SIG-M5 (cell line): ENCODE measurements around the gene LSM7.
"Not testable (repeated sequence)": the region's sequence is repeated elsewhere in the genome, so short reads cannot be mapped to it uniquely, and the experiment has no call there.

ENCODE experiments used
- DNase-seq: peaks from one replicate; lab custom pipeline; 2025; lab: John Stamatoyannopoulos, UW

The LSM7 gene

DNA sequence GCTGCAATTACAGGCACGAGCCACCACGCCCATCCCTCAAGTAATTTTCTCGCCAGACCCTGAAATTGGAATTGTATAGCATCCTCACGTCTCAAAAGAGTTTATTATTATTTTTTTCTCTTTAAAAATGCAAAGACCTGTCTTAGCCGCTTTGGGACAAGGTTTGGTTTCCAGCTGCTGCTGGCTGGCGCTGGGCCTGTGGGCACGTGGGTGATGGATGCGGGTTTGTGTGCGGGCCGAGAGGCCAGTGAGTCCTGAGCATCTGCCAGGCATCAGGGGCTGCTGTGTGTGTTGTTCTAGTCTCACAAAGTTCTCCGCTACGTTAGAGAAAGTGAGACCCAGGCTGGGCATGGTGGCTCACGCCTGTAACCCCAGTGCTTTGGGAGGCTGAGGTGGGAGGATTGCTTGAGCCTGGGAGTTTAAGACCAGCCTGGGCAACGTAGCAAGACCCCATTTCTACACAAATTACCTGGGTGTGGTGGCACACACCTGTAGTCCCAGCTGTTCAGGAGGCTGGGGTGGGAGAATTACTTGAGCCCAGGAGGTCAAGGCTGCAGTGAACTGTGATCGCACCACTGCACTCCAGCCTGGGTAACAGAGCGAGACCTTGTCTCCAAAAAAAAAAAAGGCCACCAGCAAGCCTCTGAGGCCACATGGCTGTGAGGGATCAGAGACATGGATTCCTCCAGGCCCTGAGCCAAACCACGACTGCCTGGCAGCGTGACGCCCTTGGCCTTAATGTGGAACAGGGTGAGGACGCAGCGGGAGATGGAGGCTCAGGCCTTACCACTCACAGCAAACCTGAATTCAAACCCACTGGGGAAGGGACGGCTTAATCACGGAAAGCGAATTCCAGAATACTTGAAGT lies 27.0 kb upstream of the LSM7 start:
- no peak for DNase-seq

DNA sequence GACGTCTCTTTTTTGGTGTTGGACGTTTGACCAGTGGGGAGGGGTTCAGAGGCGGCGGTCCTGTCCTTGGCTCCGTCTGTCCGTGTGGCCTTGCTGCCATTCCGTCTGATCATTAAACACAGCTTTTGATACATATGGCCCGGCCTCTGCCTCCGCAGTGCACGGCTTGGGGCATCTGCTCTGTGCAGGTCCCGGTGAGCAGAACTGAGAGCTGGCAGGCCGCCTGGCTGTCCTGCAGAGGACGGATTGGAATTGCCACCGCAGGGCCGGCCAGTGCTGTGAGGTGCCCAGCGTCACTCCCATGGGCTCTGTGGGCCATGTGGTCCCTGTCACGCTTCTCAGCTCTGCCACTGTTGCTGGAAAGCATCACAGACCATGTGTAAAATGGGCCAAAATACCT lies 26.3 kb upstream of the LSM7 start:
- no peak for DNase-seq

DNA sequence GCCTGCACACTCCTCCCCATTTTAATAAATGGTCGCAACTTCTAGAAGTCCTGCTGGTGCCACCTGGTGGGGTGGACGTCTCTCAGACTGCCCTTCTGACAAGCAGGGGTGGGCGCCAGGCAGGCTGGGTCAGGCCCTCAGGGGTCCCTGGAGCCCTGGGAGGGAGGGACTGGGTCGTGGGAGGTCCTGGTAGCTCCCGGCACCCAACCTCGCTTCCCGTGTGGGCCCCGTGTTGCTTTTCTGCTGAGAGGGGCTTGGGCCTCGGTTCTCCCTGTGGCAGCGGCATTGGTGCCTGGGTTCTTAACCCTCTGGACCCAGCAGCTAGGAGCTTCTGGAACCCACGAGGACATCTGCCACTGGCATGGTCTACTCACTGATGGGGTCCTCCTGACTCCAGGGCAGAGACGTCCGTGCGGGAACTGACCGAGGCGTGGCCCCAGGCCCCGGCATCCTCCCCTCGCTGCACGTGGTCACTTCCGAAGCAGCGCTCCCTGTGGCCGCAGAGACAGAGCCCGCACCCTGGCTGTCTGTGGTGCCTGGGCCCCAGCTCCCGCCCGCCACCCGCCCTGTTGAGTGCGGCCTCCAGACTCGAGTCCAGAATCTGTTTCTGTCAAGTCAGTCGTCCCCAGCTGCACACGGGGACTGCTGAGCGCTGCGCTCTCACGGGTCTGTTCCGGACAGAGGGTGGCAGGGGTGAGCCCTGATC lies 25.7 kb upstream of the LSM7 start:
- no peak for DNase-seq

DNA sequence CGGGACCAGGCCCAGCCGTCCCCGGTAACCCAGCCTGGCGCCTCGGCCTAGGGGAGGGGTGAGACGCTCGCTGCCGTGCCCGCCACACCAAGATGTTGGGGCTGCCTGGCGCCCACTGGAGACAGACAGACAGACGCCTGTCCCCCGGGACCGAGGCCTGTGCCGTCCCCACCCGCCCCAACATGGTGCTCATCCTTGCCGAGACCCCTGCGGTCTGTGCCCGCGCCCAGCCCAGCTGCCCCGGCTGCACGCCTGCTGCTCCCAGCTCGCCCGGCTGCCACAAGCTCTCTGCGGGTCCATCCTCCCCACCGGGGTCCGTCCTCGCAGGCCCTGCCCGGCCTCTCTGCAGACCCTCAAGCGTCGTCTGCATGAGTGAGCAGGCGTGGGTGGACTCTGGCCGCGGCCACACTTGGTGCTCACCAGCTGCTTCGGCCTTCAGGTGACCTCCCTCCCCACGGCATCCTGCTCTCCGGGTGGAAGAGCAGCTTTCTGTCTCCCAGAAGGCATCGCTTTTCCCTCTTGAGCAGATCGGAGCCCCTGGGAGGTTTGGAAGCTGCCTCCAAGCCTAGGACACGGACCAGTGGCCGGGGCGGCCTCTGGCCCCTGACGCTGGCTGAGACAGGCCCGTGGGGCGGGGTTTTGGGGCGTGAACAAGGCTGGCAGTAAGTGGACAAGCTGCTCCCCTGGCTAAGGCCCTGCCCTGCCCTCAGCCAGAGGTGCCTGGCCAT lies 24.9 kb upstream of the LSM7 start:
- DNase-seq: no peak

DNA sequence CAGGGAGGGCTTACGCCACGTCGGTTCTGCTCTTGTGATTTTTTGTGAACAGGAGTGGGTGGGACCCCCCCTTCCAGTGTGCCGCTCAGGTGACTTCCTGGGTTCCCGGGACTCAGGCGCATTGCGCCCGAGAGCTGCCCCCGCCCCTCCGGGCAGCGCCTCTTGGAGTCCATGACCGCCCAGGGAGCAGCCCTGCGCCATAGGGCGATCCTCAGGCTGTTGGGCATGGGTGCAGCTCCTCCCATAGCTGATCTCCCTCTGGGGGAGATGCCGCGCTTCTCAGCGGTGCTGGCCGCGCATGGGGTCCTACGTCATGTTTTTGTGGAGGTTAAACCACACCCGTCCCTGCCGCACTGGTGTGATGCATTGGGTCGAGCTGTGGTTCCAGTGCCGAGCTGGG lies 23.7 kb upstream of the LSM7 start:
- DNase-seq: no peak

DNA sequence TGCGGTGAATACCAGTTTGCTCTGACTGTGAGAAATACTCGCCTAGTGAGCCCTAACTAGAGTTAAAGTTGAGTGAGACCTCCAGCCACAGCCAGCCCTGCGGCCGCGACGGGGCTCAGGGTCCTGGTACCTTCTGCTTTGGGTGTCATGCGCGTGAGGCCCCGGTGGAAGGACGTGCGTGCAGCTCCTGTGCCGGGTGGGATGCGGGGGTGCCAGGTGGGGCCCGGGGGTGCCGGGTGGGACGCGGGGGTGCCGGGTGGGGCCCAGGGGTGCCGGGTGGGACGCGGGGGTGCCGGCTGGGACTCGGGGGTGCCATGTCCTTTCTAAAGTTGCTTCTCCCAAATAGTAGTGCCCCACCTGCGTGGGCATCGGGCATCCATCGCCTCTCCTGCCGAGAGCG lies 23.2 kb upstream of the LSM7 start:
- DNase-seq: no peak

DNA sequence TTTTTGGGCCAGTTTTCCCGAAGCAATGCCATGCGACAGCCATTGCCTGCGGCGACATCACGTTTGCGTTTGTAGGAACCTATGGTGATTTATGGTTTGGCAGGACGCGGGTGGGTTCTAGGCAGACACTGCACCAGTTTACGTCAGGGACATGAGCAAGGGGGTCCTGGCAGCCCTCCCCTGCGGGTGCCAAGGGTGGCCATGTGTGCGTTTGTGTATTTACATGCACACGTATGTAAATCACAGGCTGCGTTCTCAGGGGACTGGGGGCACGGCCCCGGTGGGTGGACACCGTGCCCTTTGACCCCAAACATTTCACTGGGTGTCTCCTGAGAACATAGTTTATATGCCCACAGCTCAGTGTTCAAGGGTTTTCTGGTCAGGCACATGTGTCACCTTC lies 22.3 kb upstream of the LSM7 start:
- no peak for DNase-seq

DNA sequence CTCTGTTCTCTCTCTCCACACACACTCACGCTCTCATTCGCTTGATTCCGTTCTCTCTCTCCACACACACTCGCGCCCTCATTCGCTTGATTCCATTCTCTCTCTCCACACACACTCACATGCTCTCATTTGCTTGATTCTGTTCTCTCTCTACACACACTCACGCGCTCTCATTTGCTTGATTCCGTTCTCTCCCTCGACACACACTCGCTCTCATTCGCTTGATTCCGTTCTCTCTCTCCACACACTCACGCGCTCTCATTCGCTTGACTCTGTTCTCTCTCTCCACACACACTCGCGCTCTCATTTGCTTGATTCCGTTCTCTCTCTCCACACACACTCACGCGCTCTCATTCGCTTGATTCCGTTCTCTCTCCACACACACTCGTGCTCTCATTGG lies 21.4 kb upstream of the LSM7 start:
- DNase-seq: not testable (repeated sequence)

DNA sequence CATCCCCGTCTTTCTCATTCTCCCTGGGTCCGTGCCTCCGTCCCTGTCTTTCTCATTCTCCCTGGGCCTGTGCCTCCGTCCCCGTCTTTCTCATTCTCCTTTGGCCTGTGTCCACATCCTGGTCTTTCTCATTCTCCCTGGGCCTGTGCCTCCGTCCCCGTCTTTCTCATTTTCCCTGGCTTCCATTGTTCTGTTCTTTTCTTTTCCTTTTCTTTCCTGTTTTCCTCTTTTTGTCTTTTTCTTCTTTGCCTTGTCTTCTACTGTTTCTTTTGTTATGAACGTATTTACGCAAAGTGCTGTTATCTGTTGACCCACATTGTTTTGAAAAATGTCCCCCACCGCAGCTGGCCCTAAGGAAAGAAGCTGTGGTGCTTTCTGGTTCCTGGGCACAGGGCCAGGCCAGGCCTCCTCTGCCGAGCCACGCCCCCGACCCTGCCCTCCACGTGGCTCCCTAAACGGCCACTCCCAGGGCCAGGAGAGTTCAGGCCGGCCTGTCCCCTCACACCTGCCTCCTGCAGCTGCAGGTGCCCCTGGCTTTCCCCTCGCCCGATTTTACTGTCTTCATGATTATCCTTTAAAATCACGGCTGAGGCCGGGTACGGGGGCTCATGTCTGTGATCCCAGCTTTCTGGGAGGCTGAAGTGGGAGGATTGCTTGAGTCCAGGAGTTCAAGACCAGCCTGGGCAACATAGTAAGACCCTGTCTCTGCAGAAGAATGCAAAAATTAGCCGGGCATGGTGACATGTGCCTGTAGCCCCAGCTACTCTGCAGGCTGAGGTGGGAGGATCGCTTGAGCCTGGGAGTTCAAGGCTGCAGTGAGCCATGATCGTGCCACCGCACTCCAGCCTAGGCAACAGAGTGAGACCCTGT lies 17.6 kb upstream of the LSM7 start:
- no peak for DNase-seq

DNA sequence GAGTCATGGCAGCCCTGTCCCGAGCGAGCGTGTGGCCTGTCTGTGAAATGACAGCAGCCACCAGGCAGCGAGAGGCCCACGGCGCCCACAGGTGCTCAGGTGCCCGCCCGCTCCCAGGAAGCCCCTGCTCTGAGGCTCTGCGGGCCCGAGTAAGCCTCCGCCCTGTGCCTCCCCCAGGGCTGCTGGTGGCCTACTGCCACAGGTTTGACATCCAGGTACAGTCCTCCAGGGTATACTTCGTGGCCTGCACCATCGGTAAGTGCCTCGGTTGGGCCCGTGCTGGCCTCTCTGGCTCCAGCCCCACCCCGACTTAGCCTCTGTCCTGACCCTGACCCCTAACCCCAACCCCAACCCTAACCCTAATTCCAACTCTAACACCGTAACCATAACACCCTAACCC lies 16.7 kb upstream of the LSM7 start:
- DNase-seq: no peak

DNA sequence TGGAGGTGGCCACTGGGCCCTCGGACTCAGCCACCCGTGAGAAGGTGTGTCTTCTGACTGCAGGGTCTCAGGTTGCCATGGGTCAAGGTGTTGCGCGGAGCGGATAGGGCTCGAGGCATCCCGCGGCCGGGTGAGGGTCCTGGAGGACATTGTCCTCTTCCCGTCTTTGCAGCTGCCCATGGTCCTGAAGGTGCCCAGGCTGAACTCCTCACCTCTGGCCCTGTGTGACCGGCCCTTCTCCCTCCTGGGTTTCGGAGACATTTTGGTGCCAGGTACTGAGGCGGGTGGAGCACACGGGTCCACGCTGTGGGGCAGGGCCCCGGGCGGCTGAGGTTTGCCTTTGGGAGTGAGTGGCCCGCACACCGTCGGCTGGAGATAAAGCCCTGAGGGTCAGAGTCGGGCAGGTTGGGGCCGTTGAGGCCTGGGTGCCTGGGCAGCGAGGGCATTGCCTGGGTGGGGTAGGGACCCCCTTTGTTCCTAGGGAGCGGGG lies 16.0 kb upstream of the LSM7 start:
- DNase-seq: no peak

DNA sequence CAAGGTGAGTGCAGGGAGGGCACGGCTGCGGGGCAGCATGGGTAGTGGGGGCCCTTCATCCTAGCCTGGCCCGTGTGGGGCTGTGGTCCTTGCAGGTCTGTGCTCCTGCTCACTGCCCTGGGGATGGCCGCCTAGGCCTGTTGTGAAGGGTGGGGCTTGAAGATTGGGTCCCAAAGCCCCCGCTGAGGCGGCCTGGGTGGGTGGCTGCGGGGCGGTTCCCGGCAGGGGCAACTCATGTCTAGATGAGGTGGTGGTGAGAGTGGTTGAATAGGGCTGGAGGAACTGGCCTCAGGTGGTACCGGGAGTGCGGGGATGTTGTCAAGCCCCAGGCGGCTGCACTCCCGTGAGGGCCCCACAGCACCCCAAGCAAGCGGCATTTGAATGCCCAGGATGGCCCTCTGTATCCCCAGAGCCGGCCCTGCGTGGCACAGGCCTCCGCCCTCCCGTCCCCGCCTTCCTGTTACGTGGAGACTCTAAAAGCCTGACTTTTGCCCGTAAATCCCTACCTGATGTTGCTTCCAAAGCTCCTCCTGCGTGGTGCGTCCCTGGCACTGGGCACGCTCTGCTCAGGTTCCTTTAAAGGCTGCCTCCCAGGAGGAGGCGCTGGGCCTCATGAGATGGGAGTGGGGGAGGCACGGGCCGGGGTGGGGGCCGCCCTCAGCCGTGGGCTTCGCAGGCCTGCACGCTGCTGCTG lies 15.1 kb upstream of the LSM7 start:
- no peak for DNase-seq

DNA sequence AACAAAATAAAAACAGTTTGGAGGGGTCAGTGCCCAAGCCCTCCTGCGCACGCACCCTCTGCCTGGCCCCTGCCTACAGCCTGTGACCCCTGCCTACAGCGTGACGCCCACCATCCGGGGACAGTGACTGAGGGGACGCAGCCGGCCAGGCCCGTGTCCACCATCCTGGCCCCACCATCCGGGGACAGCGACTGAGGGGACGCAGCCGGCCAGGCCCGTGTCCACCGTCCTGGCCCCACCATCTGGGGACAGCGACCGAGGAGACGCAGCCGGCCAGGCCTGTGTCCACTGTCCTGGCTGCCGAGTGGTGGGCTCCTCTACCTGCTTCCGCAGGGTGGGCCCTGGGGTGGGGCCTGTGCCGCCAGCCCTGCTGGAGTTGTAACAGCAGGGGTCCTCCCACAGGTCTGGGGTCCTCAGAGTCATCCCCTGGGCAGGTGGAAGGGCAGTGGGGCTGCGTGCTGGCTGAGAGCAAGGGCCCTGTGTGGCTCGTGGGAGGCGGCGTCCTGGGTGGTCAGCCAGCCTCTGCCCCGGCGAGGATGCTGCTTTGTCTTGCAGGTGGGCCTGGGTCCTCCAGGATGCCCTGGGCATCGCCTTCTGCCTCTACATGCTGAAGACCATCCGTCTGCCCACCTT lies 14.4 kb upstream of the LSM7 start:
- DNase-seq: no peak

DNA sequence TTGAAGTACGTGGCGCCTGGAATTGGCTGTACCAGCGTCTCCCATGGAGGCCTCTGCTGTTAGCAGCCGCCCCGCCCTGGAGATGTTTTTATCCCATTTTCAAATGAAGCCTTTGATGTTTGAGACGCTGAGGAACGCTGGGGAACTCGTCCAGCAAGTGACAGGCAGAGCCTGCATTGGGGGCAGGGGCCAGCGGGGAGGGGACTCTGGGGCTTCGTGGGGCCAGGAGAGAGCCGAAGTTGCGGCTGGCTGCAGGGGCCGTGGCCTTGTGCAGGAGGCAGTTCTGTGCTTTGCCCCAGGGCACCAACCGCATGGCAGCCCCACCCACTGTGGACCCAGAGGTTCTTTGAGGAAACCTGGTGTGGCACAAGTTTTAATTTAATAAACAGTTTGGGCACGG lies 13.6 kb upstream of the LSM7 start:
- DNase-seq: no peak

DNA sequence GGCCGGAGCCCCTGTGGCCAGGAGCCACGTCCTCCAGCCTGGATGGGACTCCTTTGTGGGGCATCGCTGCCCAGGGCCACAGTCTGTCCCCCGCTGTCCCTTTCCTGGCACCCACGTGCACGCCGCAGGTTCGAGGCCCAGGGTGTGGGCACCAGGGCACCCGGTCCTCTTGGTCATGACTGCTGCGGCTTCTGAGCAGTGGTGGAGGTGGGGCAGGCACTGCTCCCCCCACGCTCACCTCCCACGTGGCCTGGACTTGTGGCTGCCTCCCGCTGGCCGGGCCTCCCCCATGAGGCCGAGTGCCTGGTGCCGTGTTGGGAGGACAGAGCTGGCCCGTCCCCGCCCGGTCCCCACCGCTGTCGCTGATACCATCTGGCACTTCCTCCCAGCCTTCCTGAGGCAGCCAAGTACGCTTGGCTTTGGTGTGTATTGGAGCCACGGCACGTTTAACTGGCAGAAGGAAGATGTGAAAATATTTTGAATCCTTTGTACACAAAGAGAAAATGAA lies 12.9 kb upstream of the LSM7 start:
- DNase-seq: no peak

DNA sequence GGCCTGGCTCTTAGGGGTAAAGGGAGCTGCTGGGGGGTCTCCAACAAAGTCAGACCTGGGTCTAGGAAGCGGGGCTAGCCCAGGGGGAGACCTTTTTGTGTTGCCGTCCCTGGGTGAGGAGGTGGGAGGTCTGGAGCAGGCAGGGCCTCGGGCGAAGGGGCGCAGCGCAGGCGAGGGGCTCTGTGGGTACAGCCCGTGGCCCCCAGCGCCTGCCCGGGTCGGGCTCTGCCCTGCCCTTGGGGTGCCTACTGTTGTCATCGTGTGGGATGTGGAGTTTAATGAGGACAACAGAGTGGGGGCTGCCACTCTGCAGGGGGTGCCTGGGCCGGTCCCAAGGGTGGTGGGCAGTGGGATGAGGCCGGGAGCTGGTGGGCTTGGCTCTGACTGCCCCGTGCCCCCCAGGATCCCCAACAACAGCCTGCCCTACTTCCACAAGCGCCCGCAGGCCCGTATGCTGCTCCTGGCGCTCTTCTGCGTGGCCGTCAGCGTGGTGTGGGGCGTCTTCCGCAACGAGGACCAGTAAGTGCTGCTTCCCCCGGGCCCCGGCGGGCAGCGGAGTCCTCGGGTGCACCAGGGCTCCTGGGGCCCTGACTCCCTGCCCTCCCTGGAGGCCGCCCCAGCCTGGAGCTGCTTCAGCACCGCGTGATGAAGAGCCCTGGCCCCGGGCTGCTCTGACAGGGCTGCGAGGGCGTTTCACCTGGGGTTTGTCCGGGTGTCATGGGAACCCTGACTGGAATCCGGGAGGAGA lies 12.3 kb upstream of the LSM7 start:
- no peak for DNase-seq

DNA sequence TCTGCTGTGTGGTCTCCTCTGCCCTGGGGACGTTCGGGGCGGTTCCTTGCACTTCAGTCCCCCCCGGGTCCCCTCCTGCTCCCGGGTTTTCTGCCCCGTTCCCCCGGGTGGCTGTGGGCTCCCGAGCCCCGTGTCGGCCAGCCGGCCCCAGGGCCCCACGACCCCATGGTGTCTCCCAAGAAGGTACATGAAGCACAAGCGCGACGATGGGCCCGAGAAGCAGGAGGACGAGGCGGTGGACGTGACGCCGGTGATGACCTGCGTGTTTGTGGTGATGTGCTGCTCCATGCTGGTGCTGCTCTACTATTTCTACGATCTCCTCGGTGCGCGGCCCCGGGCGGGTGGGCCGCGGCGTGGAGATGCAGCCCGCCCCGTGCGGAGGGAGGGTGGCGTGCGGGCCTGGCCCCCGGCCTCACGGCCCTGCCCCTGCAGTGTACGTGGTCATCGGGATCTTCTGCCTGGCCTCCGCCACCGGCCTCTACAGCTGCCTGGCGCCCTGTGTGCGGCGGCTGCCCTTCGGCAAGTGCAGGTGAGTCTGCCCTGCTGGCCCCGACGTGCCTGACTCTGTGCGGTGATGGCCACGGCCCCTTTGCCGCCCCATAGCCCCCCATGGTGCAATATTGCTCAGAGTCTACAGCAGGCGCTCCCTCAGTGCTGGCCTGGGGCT lies 11.4 kb upstream of the LSM7 start:
- no peak for DNase-seq

DNA sequence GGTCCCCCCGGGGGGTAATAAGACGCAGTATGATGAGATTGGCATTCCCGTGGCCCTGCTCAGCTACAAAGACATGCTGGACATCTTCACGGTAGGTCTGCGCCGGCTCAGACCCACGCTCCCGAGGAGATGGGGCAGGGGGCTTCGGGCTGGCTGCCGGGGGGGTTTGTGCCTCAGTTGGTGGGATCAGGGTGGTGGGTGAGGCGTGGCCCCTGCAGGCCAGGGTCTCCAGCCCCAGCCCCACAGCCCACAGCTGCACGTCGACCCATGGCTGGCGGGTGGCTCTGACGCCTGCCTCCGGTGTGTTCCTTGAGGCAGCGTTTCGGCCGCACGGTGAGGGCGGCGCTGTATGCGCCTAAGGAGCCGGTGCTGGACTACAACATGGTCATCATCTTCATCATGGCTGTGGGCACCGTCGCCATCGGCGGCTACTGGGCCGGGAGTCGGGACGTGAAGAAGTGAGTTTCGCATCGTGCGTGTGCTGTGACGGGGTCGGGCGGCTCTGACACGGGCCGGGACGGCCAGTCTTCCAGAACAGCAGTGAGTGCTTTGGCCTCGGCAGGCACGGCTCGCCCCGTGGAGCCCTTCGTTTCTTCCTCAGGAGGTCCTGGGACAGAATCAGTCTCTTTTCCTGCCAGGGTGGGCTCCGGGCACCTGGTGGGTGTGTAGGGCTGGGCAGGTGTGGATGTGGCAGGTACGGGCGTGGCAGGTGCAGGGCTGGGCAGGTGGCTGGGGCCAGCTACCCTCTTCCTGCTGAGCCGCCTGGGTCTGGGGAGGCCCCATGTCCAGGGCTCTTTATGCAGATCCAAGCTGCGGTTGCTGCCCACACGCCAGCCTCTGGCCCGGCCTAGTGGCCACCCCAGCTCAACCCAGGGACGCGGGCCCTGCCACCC lies 10.6 kb upstream of the LSM7 start:
- DNase-seq: no peak
